ENCODE data around the gene GSG1L2. TPM values are rescaled to one million over a fixed set of nuclear protein-coding genes. Genes with fewer than 3 reads are reported as not detected.

The GSG1L2 gene
- total and polyA plus RNA-seq, 2 donors (not counting 1 experiment from before 2014, with no cell fraction given): not detected

GRCh38 chr17:9811537-9811936 lies 10.3 kb downstream of the GSG1L2 start:
- TF ChIP-seq, protein P1, sequence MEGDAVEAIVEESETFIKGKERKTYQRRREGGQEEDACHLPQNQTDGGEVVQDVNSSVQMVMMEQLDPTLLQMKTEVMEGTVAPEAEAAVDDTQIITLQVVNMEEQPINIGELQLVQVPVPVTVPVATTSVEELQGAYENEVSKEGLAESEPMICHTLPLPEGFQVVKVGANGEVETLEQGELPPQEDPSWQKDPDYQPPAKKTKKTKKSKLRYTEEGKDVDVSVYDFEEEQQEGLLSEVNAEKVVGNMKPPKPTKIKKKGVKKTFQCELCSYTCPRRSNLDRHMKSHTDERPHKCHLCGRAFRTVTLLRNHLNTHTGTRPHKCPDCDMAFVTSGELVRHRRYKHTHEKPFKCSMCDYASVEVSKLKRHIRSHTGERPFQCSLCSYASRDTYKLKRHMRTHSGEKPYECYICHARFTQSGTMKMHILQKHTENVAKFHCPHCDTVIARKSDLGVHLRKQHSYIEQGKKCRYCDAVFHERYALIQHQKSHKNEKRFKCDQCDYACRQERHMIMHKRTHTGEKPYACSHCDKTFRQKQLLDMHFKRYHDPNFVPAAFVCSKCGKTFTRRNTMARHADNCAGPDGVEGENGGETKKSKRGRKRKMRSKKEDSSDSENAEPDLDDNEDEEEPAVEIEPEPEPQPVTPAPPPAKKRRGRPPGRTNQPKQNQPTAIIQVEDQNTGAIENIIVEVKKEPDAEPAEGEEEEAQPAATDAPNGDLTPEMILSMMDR (IDR thresholded peaks at IDR 0.05): no peak
- TF ChIP-seq EZH2 (IDR thresholded peaks at IDR 0.05; ENCODE audit: borderline replicate concordance, insufficient read depth, low read depth, low read length, poor library complexity, severe bottlenecking): no peak

DNA sequence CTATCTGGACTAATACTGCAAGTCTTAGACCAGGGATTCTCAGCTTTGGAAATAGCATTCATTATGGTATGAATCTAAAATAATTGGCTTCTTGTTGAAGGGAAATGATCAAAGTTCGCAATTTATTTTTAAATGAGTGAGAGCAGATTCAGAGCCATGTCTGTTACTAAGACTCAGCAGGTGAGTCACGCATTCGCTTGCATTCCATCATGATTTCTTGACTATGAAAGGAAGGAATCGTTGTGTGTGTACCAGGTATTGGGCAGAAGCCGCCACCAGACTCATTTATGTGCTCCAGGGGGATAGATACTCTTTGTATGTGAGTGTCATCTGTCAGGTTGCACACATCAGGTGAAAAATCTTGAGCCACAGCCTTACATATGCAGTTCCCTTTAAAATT lies 10.8 kb downstream of the GSG1L2 start:
- Mint-ChIP-seq H3K27me3 (no peaks in the 10 kb centered on the region), H3K9me3 (ENCODE audit: insufficient read depth) (peaks cover under 1% of the 10 kb centered on the region), H3K27ac (no peak overlapping the region), H3K4me3 (no peak overlapping the region), H3K4me1 (no peaks in the 10 kb centered on the region)
- H2AFZ ChIP-seq (ENCODE audit: insufficient read depth, low read depth, low read length, poor library complexity, severe bottlenecking): no peak overlapping the region
- ATAC-seq (ENCODE audit: low read depth): no peak
- no peak for TF ChIP-seq EZH2 (IDR thresholded peaks at IDR 0.05; ENCODE audit: borderline replicate concordance, insufficient read depth, low read depth, low read length, poor library complexity, severe bottlenecking)
- TF ChIP-seq, protein P1 (IDR thresholded peaks at IDR 0.05): no peak
- peaks cover 0 to 12% (median 0%) of the 10 kb centered on the region in 3 donors for H3K9me3 ChIP-seq (ENCODE audit: control extremely low read depth in 1 of 3, control insufficient read depth in 2 of 3, insufficient read depth in 1 of 3, low read length in 2 of 3)
- H3K4me1 ChIP-seq (ENCODE audit: control insufficient read depth in 2 of 2, insufficient read depth in 2 of 2, low read length in 2 of 2): no peaks in the 10 kb centered on the region
- POLR2A ChIA-PET: no interaction called here
- CTCF ChIA-PET: no interaction called here
- intact Hi-C loops (cut with micrococcal nuclease): no loop called here
- 93% methylated on average over 5 of the region's 5 CpGs for WGBS (ENCODE audit: insufficient coverage)
- no peaks in the 10 kb centered on the region for H3K79me2 ChIP-seq (ENCODE audit: control insufficient read depth, insufficient read depth, low read length)
- no peaks in the 10 kb centered on the region for H3K36me3 ChIP-seq (replicated peaks in 1 of 2; ENCODE audit: control extremely low read depth in 1 of 2, control insufficient read depth in 1 of 2, extremely low read depth in 1 of 2, insufficient read depth in 2 of 2, low read length in 1 of 2)
- no peaks in the 10 kb centered on the region for H3K27me3 ChIP-seq (replicated peaks in 1 of 4; ENCODE audit: control extremely low read depth in 1 of 4, control insufficient read depth in 3 of 4, insufficient read depth in 4 of 4, low read length in 3 of 4)
- no peaks in the 10 kb centered on the region for H4K20me1 ChIP-seq (ENCODE audit: control insufficient read depth, insufficient read depth, low read length, poor library complexity, severe bottlenecking)
- H3K9ac ChIP-seq (ENCODE audit: low read length): no peak overlapping the region
- H3K27ac ChIP-seq (ENCODE audit: low read length in 2 of 2): no peak overlapping the region
- no peak overlapping the region for H3K4me3 ChIP-seq (ENCODE audit: control extremely low read depth in 1 of 5, extremely low read depth in 1 of 5, insufficient read depth in 1 of 5, low read depth in 2 of 5, low read length in 4 of 5)
- no peak for DNase-seq
- H3K4me2 ChIP-seq (replicated peaks; ENCODE audit: low read depth, low read length, poor library complexity, severe bottlenecking): no peak overlapping the region

More at GRCh38 chr17:9811537-9811936, 10.3 kb downstream of the GSG1L2 start:
- Mint-ChIP-seq H3K4me1 (no peaks in the 10 kb centered on the region), H3K27me3 (no peaks in the 10 kb centered on the region), H3K9me3 (ENCODE audit: insufficient read depth) (peaks cover 5% of the 10 kb centered on the region), H3K27ac (no peak overlapping the region), H3K4me3 (no peak overlapping the region)
- H4K20me1 ChIP-seq (ENCODE audit: control insufficient read depth, insufficient read depth, low read length, poor library complexity, severe bottlenecking): no peaks in the 10 kb centered on the region
- DNase-seq (no peak), ATAC-seq (ENCODE audit: low read depth) (no peak)
- peaks cover 0 to 12% (median 0%) of the 10 kb centered on the region in 3 donors for H3K9me3 ChIP-seq (ENCODE audit: control extremely low read depth in 1 of 3, control insufficient read depth in 2 of 3, insufficient read depth in 1 of 3, low read length in 2 of 3)
- no peak overlapping the region for H3K27ac ChIP-seq (ENCODE audit: low read length in 2 of 2)
- H3K4me1 ChIP-seq (ENCODE audit: control insufficient read depth in 2 of 2, insufficient read depth in 2 of 2, low read length in 2 of 2): no peaks in the 10 kb centered on the region
- no peaks in the 10 kb centered on the region for H3K27me3 ChIP-seq (replicated peaks in 1 of 4; ENCODE audit: control extremely low read depth in 1 of 4, control insufficient read depth in 3 of 4, insufficient read depth in 4 of 4, low read length in 3 of 4)
- ChIA-PET POLR2A (no interaction called here), CTCF (no interaction called here)
- no peak overlapping the region for H2AFZ ChIP-seq (ENCODE audit: insufficient read depth, low read depth, low read length, poor library complexity, severe bottlenecking)
- H3K36me3 ChIP-seq (replicated peaks in 1 of 2; ENCODE audit: control extremely low read depth in 1 of 2, control insufficient read depth in 1 of 2, extremely low read depth in 1 of 2, insufficient read depth in 2 of 2, low read length in 1 of 2): no peaks in the 10 kb centered on the region
- no peaks in the 10 kb centered on the region for H3K79me2 ChIP-seq (ENCODE audit: control insufficient read depth, insufficient read depth, low read length)
- H3K4me2 ChIP-seq (replicated peaks; ENCODE audit: low read depth, low read length, poor library complexity, severe bottlenecking): no peak overlapping the region
- H3K4me3 ChIP-seq (ENCODE audit: control extremely low read depth in 1 of 5, extremely low read depth in 1 of 5, insufficient read depth in 1 of 5, low read depth in 2 of 5, low read length in 4 of 5): no peak overlapping the region
- WGBS (ENCODE audit: insufficient coverage): 87% methylated on average over 11 of the region's 11 CpGs
- H3K9ac ChIP-seq (ENCODE audit: low read length): no peak overlapping the region
- intact Hi-C loops (cut with micrococcal nuclease): no loop called here
